IPS-18a (cell line): ENCODE measurements around the gene PARP6.

ENCODE experiments used
- H3K27ac ChIP-seq: one replicate; pipeline ENCODE4 v1.5.1; 2013; ENCODE audit warnings: low read length
- H3K27me3 ChIP-seq: one replicate; pipeline ENCODE4 v1.6.1; 2013; ENCODE audit warnings: mild to moderate bottlenecking, low read length; ENCODE audit not compliant: control insufficient read depth, insufficient read depth
- H3K36me3 ChIP-seq: one replicate; pipeline ENCODE4 v1.6.1; 2013; ENCODE audit warnings: low read depth, low read length; ENCODE audit not compliant: control insufficient read depth
- H3K4me1 ChIP-seq: one replicate; pipeline ENCODE4 v1.6.1; 2013; ENCODE audit warnings: low read depth, low read length; ENCODE audit not compliant: control insufficient read depth
- H3K4me3 ChIP-seq: one replicate; pipeline ENCODE4 v1.5.1; 2013; ENCODE audit warnings: low read length
- H3K9ac ChIP-seq: one replicate; pipeline ENCODE4 v1.6.1; 2013; ENCODE audit warnings: mild to moderate bottlenecking, low read length, moderate library complexity
- H3K9me3 ChIP-seq: one replicate; pipeline ENCODE4 v1.6.1; 2013; ENCODE audit warnings: low read depth, low read length; ENCODE audit not compliant: control insufficient read depth

The PARP6 gene

GRCh38 chr15:72197460-72198355 lies 74.6 kb downstream of the PARP6 start, which contains the start of gene GRAMD2A:
GRAMD2A (minus strand) TSS chr15:72197787.
- no peak within 1 kb of the TSS for H3K27ac ChIP-seq
- H3K27me3 ChIP-seq, result peaks cover 31% of the 10 kb centered on the region
- H3K9ac ChIP-seq, result no peak within 1 kb of the TSS
- peak within 1 kb of the TSS; percentile 67 for H3K4me3 ChIP-seq
- no peaks in the 10 kb centered on the region for H3K9me3 ChIP-seq
- H3K36me3 ChIP-seq, result peaks cover 38% of the 10 kb centered on the region
- H3K4me1 ChIP-seq, result peaks cover 4% of the 10 kb centered on the region

GRCh38 chr15:72197041-72197459 lies 75.3 kb downstream of the PARP6 start:
- Histone ChIP-seq H3K36me3 (peaks cover 31% of the 10 kb centered on the region), H3K9ac (no peak overlapping the region), H3K4me3 (peak overlapping the region; percentile 67), H3K9me3 (no peaks in the 10 kb centered on the region), H3K27ac (no peak overlapping the region), H3K4me1 (peaks cover 4% of the 10 kb centered on the region), H3K27me3 (peaks cover 31% of the 10 kb centered on the region)

GRCh38 chr15:72196409-72197040 lies 75.8 kb downstream of the PARP6 start:
- H3K27ac ChIP-seq, result no peak overlapping the region
- no peak overlapping the region for H3K9ac ChIP-seq
- H3K27me3 ChIP-seq, result peaks cover 31% of the 10 kb centered on the region
- H3K4me3 ChIP-seq, result peak overlapping the region; percentile 67
- no peaks in the 10 kb centered on the region for H3K9me3 ChIP-seq
- peaks cover 4% of the 10 kb centered on the region for H3K4me1 ChIP-seq
- peaks cover 26% of the 10 kb centered on the region for H3K36me3 ChIP-seq

GRCh38 chr15:72195101-72195511 lies 77.2 kb downstream of the PARP6 start:
- Histone ChIP-seq H3K4me3 (no peak overlapping the region), H3K27ac (no peak overlapping the region), H3K36me3 (peaks cover 12% of the 10 kb centered on the region), H3K9me3 (no peaks in the 10 kb centered on the region), H3K27me3 (peaks cover 31% of the 10 kb centered on the region), H3K9ac (no peak overlapping the region), H3K4me1 (peaks cover 4% of the 10 kb centered on the region)

DNA sequence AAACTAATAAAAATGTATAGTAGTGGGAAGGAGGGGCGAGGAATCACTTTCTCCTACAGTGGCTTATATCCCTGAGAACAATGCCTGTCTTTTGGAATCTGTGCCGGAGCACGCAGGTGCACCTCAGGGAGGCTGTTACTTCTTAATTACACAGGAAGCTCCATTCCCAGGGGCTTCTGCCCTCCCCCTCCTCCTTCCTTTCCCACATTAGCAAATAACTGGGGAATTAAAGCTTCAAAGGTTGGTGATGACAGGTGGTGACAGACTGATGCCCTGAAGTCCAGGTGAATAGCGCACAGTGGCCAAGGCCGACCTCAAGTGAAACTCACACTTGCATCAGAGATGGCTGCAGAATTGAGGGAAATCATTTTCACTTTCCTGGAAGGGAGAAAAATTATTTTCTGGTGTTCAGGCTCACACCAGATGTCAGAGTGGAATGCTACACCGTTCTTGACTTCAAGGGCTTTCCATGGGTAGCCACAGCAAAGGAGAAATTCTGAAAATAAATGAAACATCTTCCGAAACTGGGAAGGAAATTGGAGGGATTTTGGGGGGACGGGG lies 78.4 kb downstream of the PARP6 start:
- H3K27ac ChIP-seq, result no peak overlapping the region
- H3K9me3 ChIP-seq, result no peaks in the 10 kb centered on the region
- no peak overlapping the region for H3K9ac ChIP-seq
- no peak overlapping the region for H3K4me3 ChIP-seq
- H3K36me3 ChIP-seq, result peaks cover 3% of the 10 kb centered on the region
- H3K27me3 ChIP-seq, result peaks cover 31% of the 10 kb centered on the region
- H3K4me1 ChIP-seq, result peaks cover 4% of the 10 kb centered on the region

GRCh38 chr15:72192416-72192815 lies 79.9 kb downstream of the PARP6 start:
- Histone ChIP-seq H3K4me1 (peaks cover 4% of the 10 kb centered on the region), H3K9me3 (no peaks in the 10 kb centered on the region), H3K27ac (no peak overlapping the region), H3K4me3 (no peak overlapping the region), H3K36me3 (no peaks in the 10 kb centered on the region), H3K27me3 (peaks cover 21% of the 10 kb centered on the region), H3K9ac (no peak overlapping the region)
